Upper lobe of left lung (tissue), 4 donors: ENCODE data around the gene BAAT.

Experiments used
- CTCF ChIP-seq, 6 experiments: fragments of 450-650 bp in 4 of 6; fragments of 200-600 bp in 2 of 6; sonication (generic) in 2 of 6; IDR thresholded peaks; one replicate each; pipeline ENCODE4 v1.5.1; 2016 to 2019; ENCODE audit warnings: antibody characterized with exemption in 6 of 6
- EP300 ChIP-seq, 4 donors: sonication (generic); formaldehyde crosslinking; IDR thresholded peaks; one replicate each; pipeline ENCODE4 v1.5.1; 2017; ENCODE audit warnings: antibody characterized with exemption in 4 of 4, control low read depth in 2 of 4
- POLR2A ChIP-seq, 4 donors: fragments of 450-650 bp; IDR thresholded peaks; one replicate each; pipeline ENCODE4 v1.5.1; 2016 to 2017; ENCODE audit warnings: antibody characterized with exemption in 4 of 4, mild to moderate bottlenecking in 2 of 4
- POLR2AphosphoS5 ChIP-seq, 2 donors: sonication (generic); formaldehyde crosslinking; IDR thresholded peaks; one replicate each; pipeline ENCODE4 v1.5.1; 2017; ENCODE audit warnings: antibody characterized with exemption in 2 of 2

- TF ChIP-seq POLR2AphosphoS5 (IDR thresholded peaks at IDR 0.05) (no peak), CTCF (IDR thresholded peaks at IDR 0.05) (no peak), POLR2A (IDR thresholded peaks at IDR 0.05) (no peak), EP300 (IDR thresholded peaks at IDR 0.05) (no peak)
Measured at GRCh38 chr9:101336091-101336490, 48.7 kb downstream of the BAAT start.
